ENCODE results near the gene DHX58. TPM values are rescaled to one million over a fixed set of nuclear protein-coding genes. Genes with fewer than 3 reads are reported as not detected.

Gene DHX58
- total RNA-seq, 6 donors from 2014 or later = 15.8 to 56.6 (median 32.6) TPM

DNA sequence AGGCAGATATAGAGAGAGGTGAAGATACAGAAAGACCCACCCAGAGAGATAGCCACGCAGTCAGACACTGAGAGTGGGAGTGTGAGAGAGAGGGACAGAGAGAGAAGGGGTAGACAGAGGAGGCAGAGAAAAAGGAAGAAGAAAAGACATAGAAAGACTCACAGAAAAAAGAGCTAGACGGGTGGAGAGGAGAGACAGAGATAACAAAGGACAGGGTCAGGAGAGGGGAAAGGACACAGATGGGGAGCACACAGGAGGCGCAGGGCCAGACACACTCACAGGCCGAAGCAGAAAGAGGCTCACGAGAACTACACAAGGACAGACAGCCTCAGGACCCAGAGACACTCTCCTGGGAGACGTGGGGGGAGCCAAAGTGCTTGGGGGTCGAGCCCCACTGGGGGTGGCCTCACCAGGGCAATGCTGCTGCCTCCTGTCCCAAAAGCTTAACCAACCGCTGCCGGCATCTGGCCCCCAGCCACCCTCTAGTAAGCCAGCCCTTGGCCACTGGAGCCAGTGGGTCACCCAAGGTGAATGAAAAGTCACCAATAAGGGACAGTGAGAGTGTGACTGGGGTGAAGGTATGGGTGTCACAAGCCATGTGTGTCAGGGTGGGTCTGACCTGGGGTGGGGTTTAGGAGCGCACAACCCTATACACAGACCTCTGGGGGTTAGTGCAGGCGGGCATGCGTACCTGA is 18.0 kb downstream of the DHX58 start:
- DNase-seq (no peak), ATAC-seq (ENCODE audit: low FRiP score in 2 of 2) (no peak)
- peaks cover 7 to 9% (median 9%) of the 10 kb centered on the region in 4 donors for H3K4me1 ChIP-seq
- TF ChIP-seq EP300 (IDR thresholded peaks at IDR 0.05) (no peak), POLR2A (IDR thresholded peaks at IDR 0.05) (no peak), POLR2AphosphoS5 (IDR thresholded peaks at IDR 0.05) (no peak)
- TF ChIP-seq, protein P1, sequence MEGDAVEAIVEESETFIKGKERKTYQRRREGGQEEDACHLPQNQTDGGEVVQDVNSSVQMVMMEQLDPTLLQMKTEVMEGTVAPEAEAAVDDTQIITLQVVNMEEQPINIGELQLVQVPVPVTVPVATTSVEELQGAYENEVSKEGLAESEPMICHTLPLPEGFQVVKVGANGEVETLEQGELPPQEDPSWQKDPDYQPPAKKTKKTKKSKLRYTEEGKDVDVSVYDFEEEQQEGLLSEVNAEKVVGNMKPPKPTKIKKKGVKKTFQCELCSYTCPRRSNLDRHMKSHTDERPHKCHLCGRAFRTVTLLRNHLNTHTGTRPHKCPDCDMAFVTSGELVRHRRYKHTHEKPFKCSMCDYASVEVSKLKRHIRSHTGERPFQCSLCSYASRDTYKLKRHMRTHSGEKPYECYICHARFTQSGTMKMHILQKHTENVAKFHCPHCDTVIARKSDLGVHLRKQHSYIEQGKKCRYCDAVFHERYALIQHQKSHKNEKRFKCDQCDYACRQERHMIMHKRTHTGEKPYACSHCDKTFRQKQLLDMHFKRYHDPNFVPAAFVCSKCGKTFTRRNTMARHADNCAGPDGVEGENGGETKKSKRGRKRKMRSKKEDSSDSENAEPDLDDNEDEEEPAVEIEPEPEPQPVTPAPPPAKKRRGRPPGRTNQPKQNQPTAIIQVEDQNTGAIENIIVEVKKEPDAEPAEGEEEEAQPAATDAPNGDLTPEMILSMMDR (IDR thresholded peaks at IDR 0.05) = no peak
- 86 to 90% methylated on average over 11 to 12 of the region's 12 CpGs for WGBS, 2 donors
- no peaks in the 10 kb centered on the region for H3K9me3 ChIP-seq
- no peak overlapping the region for H3K4me3 ChIP-seq
- peaks cover 0 to 12% (median 4%) of the 10 kb centered on the region in 4 donors for H3K27me3 ChIP-seq
- no peaks in the 10 kb centered on the region for H3K36me3 ChIP-seq
- H3K27ac ChIP-seq = no peak overlapping the region

- no peak overlapping the region for H3K4me3 ChIP-seq
- H3K27ac ChIP-seq = no peak overlapping the region
- 59 to 65% methylated on average over 6 of the region's 6 CpGs for WGBS, 2 donors
- peaks cover 0 to 8% (median 4%) of the 10 kb centered on the region in 4 donors for H3K27me3 ChIP-seq
- peaks cover 2% of the 10 kb centered on the region in 4 donors for H3K4me1 ChIP-seq
- no peak for ATAC-seq (ENCODE audit: low FRiP score in 2 of 2)
- H3K36me3 ChIP-seq = no peaks in the 10 kb centered on the region
- no peak for DNase-seq
- H3K9me3 ChIP-seq = no peaks in the 10 kb centered on the region
- TF ChIP-seq POLR2AphosphoS5 (IDR thresholded peaks at IDR 0.05) = no peak
- TF ChIP-seq POLR2A (IDR thresholded peaks at IDR 0.05) = no peak
- TF ChIP-seq EP300 (IDR thresholded peaks at IDR 0.05) = no peak
- TF ChIP-seq, protein P1 (IDR thresholded peaks at IDR 0.05) = no peak
Observed at GRCh38 chr17:42092939-42093338, 19.6 kb downstream of the DHX58 start.

DNA sequence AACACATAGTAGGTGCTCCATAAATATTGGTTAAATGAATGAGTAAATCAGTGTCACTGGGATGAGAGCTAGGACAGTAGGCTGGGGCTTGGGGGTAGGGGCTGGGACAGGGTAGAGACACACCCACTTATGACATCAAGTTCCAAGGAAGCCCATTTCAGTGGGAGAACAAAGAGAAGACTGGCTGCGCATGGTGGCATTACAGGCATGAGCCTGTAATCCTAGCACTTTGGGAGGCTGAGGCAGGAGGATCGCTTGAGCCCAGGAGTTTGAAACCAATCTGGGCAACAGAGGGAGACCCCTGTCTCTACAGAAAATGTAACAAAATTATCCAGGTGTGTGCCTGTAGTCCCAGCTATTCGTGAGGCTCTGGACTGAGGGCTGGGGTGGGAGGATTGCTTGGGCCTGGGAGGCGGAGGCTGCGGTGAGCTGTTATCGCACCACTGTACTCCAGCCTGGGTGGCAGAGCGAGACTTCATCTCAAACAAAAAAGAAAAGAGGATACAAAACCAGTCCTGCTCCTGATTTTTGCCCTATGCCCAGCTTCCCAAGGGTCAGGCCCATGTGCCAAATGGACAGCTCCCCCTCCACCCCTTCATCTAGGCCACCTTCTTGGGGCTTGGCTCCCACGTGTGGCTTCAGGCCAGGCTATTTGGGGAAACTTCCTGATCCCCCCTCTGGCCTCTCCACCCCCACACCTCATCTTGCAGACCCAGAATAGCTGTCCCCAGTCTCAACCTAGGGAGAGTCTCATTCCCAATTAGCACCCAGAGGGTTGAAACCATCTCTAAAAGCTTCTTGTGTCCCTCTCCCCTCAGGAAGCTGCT is 21.3 kb downstream of the DHX58 start:
- Histone ChIP-seq H3K27me3 (peaks cover 0 to 5% (median 0%) of the 10 kb centered on the region in 4 donors), H3K9me3 (no peaks in the 10 kb centered on the region), H3K36me3 (no peaks in the 10 kb centered on the region), H3K4me1 (no peaks in the 10 kb centered on the region), H3K4me3 (no peak overlapping the region), H3K27ac (no peak overlapping the region)
- WGBS, 2 donors = 84 to 88% methylated on average over 7 to 8 of the region's 8 CpGs
- ATAC-seq (ENCODE audit: low FRiP score in 2 of 2) = no peak
- no peak for DNase-seq
- TF ChIP-seq POLR2AphosphoS5 (IDR thresholded peaks at IDR 0.05) (no peak), POLR2A (IDR thresholded peaks at IDR 0.05) (no peak), EP300 (IDR thresholded peaks at IDR 0.05) (no peak)
- TF ChIP-seq, protein P1 (IDR thresholded peaks at IDR 0.05) = no peak

GRCh38 chr17:42088736-42089135 is 23.8 kb downstream of the DHX58 start:
- 85 to 87% methylated on average over 8 of the region's 8 CpGs for WGBS, 2 donors
- TF ChIP-seq POLR2A (IDR thresholded peaks at IDR 0.05) = no peak
- no peak for TF ChIP-seq POLR2AphosphoS5 (IDR thresholded peaks at IDR 0.05)
- TF ChIP-seq, protein P1 (IDR thresholded peaks at IDR 0.05) = no peak
- no peak for TF ChIP-seq EP300 (IDR thresholded peaks at IDR 0.05)
- no peak for ATAC-seq (ENCODE audit: low FRiP score in 2 of 2)

More at GRCh38 chr17:42088736-42089135, 23.8 kb downstream of the DHX58 start:
- no peak overlapping the region for H3K27ac ChIP-seq
- no peaks in the 10 kb centered on the region for H3K4me1 ChIP-seq
- H3K4me3 ChIP-seq = no peak overlapping the region
- no peak for DNase-seq
- H3K36me3 ChIP-seq = no peaks in the 10 kb centered on the region
- H3K27me3 ChIP-seq = peaks cover 0 to 5% (median 0%) of the 10 kb centered on the region in 4 donors
- H3K9me3 ChIP-seq = no peaks in the 10 kb centered on the region
